Immature natural killer cell (primary cell): Measurements from ENCODE around the gene SYT7. TPM values are rescaled to one million over a fixed set of nuclear protein-coding genes. Genes with fewer than 3 reads are reported as not detected.

Experiments used
- DNase-seq, 3 donors: peaks; one replicate each; pipeline ENCODE4 v3.0.0; 2022; ENCODE audit warnings: mixed read lengths in 1 of 3
- H3K27ac Mint-ChIP-seq, 6 donors: one replicate each; pipeline ENCODE4 v1.8.0; 2020; ENCODE audit warnings: mixed read lengths in 6 of 6, mild to moderate bottlenecking in 5 of 6, inconsistent platforms in 4 of 6, moderate library complexity in 3 of 6
- H3K27me3 Mint-ChIP-seq, 3 donors: one replicate each; pipeline ENCODE4 v1.8.0; 2020 to 2021; ENCODE audit warnings: low read depth in 3 of 3, mild to moderate bottlenecking in 3 of 3, mixed read lengths in 3 of 3, moderate library complexity in 3 of 3, inconsistent platforms in 1 of 3
- H3K36me3 Mint-ChIP-seq, 3 donors: one replicate each; pipeline ENCODE4 v1.8.0; 2020; ENCODE audit warnings: mixed read lengths in 3 of 3, inconsistent platforms in 2 of 3, mild to moderate bottlenecking in 2 of 3
- H3K4me1 Mint-ChIP-seq, 2 donors: one replicate each; pipeline ENCODE4 v1.8.0; 2020; ENCODE audit warnings: inconsistent platforms in 2 of 2, mild to moderate bottlenecking in 2 of 2, mixed read lengths in 2 of 2, moderate library complexity in 1 of 2
- H3K4me3 Mint-ChIP-seq, 5 donors: one replicate each; pipeline ENCODE4 v1.8.0; 2020; ENCODE audit warnings: mild to moderate bottlenecking in 5 of 5, mixed read lengths in 5 of 5, inconsistent platforms in 3 of 5, moderate library complexity in 3 of 5
- H3K9me3 Mint-ChIP-seq, 6 donors: one replicate each; pipeline ENCODE4 v1.8.0; 2020; ENCODE audit warnings: mild to moderate bottlenecking in 6 of 6, mixed read lengths in 6 of 6, inconsistent platforms in 4 of 6, moderate library complexity in 3 of 6
- polyA plus RNA-seq, 3 donors: library from polyadenylated mRNA; unstranded; fragments of 300-500 nt; fragmentation: Illumina TruSeq; gene quantifications; one replicate each; pipeline ENCODE4 v1.2.3, GENCODE V29; 2021

The SYT7 gene
- polyA plus RNA-seq, 3 donors from 2014 or later = not detected

DNA sequence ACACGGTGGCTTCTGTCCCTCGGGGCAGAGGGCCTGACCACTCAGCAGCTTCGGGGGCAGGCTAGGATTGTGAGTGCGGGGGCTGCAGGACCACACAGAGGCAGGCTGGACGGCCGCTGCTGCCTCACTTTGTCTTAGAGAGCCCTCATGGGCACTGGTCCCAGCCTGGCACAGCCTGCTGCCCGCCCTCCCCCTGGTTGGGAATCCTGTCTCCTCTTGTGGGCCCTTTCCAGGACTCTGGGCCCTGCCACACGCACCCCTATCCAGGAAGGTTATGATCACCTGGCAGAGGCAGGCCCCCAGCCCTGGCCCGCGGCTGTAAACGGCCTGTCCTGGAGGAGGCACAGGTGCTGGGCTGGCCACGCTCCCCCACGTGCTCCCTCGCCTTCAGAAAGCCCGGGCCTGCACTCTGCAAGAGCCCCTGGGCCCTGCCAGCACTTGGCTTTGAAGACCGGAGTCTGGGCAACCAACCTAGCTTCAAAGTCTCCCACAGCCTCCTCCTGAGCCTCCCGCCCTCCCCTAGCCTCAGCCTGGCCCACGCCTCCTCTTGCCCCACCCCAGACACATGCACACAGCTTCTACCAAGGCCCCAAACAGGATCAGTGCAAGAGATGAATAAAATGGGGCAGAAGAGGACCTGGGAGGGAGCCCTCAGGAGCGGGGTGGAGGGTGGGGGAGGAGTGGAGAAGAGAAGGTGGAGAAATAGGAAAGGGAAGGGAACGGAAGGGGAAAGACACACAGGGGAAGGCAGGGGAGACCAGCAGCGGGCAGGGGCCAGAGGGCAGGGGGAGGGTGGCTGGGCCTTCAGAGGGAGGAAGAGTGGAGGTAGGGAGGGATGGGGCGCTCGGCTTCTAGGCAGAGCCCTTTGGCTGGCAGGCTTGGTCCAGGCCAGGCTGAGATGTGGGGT is 31.0 kb downstream of the SYT7 start:
- Mint-ChIP-seq H3K4me3 (no peak overlapping the region), H3K36me3 (no peaks in the 10 kb centered on the region), H3K27me3 (peaks cover 15 to 19% (median 17%) of the 10 kb centered on the region in 3 donors), H3K27ac (no peak overlapping the region), H3K4me1 (no peaks in the 10 kb centered on the region), H3K9me3 (no peaks in the 10 kb centered on the region)
- no peak for DNase-seq

- Mint-ChIP-seq H3K4me1 (no peaks in the 10 kb centered on the region), H3K27me3 (peaks cover 7 to 16% (median 15%) of the 10 kb centered on the region in 3 donors), H3K27ac (no peak overlapping the region), H3K36me3 (no peaks in the 10 kb centered on the region), H3K9me3 (no peaks in the 10 kb centered on the region), H3K4me3 (no peak overlapping the region)
- no peak for DNase-seq
Measured at GRCh38 chr11:61549177-61549576, 31.7 kb downstream of the SYT7 start.

DNA sequence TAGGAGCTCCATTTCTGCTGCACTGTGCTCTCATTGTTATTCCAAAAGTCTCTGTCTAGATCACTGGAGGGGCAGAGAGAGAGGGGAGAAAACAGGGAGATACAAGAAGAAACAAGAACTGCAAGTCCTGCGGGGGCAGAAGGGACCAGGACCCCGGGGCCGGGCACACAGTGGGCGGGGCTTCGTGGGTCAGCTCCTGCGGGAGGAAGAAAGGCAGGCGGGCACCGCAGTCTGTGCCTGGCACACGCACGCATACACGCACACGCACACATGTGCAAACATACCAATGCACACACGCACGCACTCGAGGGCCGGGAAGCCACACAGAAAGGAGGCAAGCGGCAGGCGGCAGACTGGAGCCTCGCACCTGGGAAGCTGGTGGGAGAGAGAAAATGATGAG is 33.6 kb downstream of the SYT7 start:
- no peaks in the 10 kb centered on the region for H3K4me1 Mint-ChIP-seq
- peaks cover 5 to 12% (median 8%) of the 10 kb centered on the region in 3 donors for H3K27me3 Mint-ChIP-seq
- no peaks in the 10 kb centered on the region for H3K9me3 Mint-ChIP-seq

DNA sequence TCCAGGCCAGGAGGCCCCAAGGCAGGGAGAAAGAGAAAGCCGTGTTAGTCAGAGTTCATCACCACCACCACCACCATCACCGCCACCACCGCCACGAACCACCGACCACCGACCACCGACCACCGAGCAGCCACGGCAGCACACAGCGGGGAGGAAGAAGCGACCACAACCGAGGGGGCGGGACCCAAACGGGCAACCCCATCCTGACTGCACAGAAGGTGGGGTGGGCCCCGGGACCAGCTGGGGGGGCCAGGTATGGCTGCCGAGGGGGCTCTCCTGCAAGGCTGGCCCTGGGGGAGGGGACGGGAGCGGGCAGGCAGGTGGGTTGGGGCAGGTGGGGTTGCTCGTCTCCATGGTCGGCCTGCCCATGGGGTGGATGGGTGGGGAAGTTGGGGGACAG is 34.2 kb downstream of the SYT7 start:
- Mint-ChIP-seq H3K4me3 (no peak overlapping the region), H3K9me3 (no peaks in the 10 kb centered on the region), H3K27me3 (peaks cover 5 to 10% (median 9%) of the 10 kb centered on the region in 3 donors), H3K4me1 (no peaks in the 10 kb centered on the region), H3K36me3 (no peaks in the 10 kb centered on the region), H3K27ac (no peak overlapping the region)
- DNase-seq = no peak

More for the DNA sequence above, 33.6 kb downstream of the SYT7 start:
- no peak for DNase-seq
- Mint-ChIP-seq H3K36me3 (no peaks in the 10 kb centered on the region), H3K4me3 (no peak overlapping the region), H3K27ac (no peak overlapping the region)

GRCh38 chr11:61545921-61546320 is 35.0 kb downstream of the SYT7 start:
- Mint-ChIP-seq H3K27ac (no peak overlapping the region), H3K9me3 (no peaks in the 10 kb centered on the region), H3K36me3 (no peaks in the 10 kb centered on the region), H3K27me3 (peaks cover 5 to 13% (median 12%) of the 10 kb centered on the region in 3 donors), H3K4me3 (no peak overlapping the region), H3K4me1 (no peaks in the 10 kb centered on the region)
- DNase-seq = no peak

- H3K27ac Mint-ChIP-seq = no peak overlapping the region
- H3K36me3 Mint-ChIP-seq = no peaks in the 10 kb centered on the region
- no peak for DNase-seq
- H3K4me1 Mint-ChIP-seq = no peaks in the 10 kb centered on the region
- no peak overlapping the region for H3K4me3 Mint-ChIP-seq
- peaks cover 5 to 13% (median 12%) of the 10 kb centered on the region in 3 donors for H3K27me3 Mint-ChIP-seq
- H3K9me3 Mint-ChIP-seq = no peaks in the 10 kb centered on the region
Measured at GRCh38 chr11:61545341-61545740, 35.5 kb downstream of the SYT7 start.

DNA sequence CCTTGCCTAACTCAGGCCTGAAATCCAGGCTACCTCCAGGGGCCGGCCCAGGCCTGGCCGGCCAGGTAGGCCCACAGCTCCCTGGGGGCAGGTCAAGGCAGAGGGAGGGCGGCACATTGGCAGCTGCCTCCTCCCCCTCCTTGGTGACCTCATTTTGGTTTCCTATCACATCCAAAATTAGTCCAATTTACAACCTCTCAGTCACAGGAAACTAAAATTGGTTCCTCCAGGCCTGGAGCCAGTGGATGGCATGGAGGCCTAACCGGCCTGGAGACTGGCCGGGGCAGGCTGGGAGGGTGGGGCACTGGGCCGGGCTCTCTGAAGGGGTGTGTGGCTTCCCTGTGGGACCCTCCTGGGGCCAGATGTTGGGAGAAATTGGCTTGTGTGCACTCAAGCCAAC is 36.4 kb downstream of the SYT7 start:
- Mint-ChIP-seq H3K4me1 (no peaks in the 10 kb centered on the region), H3K4me3 (no peak overlapping the region), H3K27me3 (peaks cover 5 to 13% (median 12%) of the 10 kb centered on the region in 3 donors), H3K36me3 (no peaks in the 10 kb centered on the region), H3K9me3 (peaks cover 0 to 1% (median 0%) of the 10 kb centered on the region in 6 donors), H3K27ac (no peak overlapping the region)
- DNase-seq = no peak

DNA sequence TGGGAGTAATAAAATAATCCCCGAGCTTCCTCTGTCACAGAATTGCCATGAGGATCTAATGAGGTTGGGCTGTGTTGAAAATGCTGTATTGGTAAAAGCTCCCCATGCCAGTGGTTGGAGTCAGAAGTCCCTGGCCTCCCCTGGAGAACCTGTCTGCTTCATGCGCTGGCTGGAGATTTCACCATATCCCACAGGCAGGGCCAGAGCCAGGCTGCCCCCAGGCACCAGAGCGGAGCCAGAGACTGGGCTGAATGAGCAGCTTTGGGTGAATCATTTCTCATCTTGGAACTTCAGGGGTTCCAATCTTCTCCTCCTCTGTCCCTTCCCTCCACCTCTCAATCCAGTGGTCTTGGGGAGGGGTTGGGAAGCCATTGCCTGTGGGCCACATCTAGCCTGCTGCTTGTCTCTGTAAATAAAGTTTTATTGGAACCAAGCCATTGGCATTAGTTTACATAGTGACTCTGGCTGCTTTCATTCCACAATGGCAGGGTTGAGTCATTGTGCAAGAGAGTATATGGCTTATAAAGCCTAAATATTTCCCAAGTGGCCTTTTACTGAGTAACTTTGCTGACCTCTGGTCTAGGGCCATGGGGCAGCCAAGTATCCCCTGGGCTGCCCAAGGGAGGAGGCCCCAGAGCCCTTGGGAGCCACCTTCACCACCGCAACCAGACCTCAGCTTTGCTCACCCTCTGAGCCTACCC is 37.1 kb downstream of the SYT7 start:
- H3K9me3 Mint-ChIP-seq = peaks cover 0 to 1% (median 0%) of the 10 kb centered on the region in 6 donors
- H3K36me3 Mint-ChIP-seq = no peaks in the 10 kb centered on the region
- DNase-seq = no peak
- H3K4me1 Mint-ChIP-seq = no peaks in the 10 kb centered on the region
- H3K27ac Mint-ChIP-seq = no peak overlapping the region
- peaks cover 5 to 13% (median 12%) of the 10 kb centered on the region in 3 donors for H3K27me3 Mint-ChIP-seq
- H3K4me3 Mint-ChIP-seq = no peak overlapping the region

GRCh38 chr11:61542705-61543104 is 38.2 kb downstream of the SYT7 start:
- no peak for DNase-seq
- no peaks in the 10 kb centered on the region for H3K4me1 Mint-ChIP-seq
- peaks cover 2 to 15% (median 13%) of the 10 kb centered on the region in 3 donors for H3K27me3 Mint-ChIP-seq
- H3K27ac Mint-ChIP-seq = no peak overlapping the region
- H3K4me3 Mint-ChIP-seq = no peak overlapping the region
- no peaks in the 10 kb centered on the region for H3K36me3 Mint-ChIP-seq
- peaks cover 0 to 1% (median 0%) of the 10 kb centered on the region in 6 donors for H3K9me3 Mint-ChIP-seq

DNA sequence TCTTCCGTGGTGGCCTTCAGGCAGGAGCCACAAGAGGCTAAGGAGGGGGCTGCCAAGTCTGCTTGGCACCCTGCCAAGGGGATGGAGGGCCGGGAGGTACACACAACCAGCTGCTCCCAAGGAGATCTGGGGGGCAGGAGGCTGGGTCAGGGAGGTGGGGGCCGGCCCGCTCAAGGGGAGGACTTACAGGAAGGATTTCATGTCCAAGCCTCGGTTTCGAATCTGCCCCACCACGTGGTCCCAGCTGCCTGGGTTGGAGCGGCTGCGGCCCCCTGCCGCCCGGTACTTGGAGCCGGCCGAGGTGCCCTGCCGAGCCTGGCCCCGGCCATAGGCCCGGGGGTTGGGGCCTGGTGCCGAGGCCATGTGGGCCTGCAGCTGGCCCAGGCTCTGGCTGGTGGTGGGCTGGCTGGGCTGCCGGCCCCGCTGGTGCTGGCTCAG is 38.8 kb downstream of the SYT7 start:
- Mint-ChIP-seq H3K36me3 (no peaks in the 10 kb centered on the region), H3K27me3 (peaks cover 2 to 15% (median 14%) of the 10 kb centered on the region in 3 donors), H3K4me1 (no peaks in the 10 kb centered on the region), H3K4me3 (no peak overlapping the region), H3K9me3 (peaks cover 0 to 1% (median 0%) of the 10 kb centered on the region in 6 donors), H3K27ac (no peak overlapping the region)
- DNase-seq = no peak

DNA sequence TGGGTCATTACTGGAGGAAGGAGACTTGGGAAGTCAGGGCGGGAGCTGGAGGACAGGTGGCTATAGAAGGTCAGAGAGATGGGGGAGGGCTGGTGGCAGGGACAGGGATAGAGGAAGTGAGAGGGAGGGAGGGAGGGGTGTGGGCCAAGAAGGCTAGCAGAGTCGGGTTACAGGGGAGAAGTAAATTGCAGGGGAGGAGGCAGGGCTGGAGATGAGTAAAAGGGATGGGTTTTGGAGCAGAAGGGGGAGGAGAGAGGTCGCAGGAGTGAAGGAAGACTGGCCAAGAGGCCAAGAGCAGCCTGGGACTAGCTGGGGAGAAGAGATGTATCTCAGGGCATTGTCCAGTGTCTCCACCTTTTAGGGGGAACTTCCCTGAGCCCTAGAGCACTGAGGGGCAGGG is 39.3 kb downstream of the SYT7 start:
- peaks cover 2 to 15% (median 14%) of the 10 kb centered on the region in 3 donors for H3K27me3 Mint-ChIP-seq
- no peaks in the 10 kb centered on the region for H3K36me3 Mint-ChIP-seq
- H3K4me3 Mint-ChIP-seq = no peak overlapping the region
- no peaks in the 10 kb centered on the region for H3K4me1 Mint-ChIP-seq
- H3K27ac Mint-ChIP-seq = no peak overlapping the region
- peaks cover 0 to 1% (median 0%) of the 10 kb centered on the region in 6 donors for H3K9me3 Mint-ChIP-seq
- no peak for DNase-seq

DNA sequence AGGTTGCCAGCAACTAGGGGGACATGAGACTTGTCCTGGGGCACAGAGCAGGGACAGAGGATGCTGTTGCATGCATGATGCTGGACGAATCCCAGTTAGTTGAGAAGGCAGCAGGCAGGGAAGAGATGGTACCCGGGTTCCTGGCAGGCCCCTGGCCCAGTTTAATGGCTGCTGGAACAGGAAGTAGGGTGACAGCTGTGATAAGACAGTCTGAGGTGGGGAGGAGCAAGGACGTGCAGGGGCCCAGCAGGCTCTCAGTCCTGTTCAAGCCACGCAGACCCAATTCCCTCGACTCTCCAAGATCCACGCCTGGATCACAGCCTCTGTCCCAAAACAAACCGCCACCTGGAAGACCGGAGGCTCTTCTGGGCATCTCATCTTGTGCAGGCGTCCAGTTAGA is 40.3 kb downstream of the SYT7 start:
- Mint-ChIP-seq H3K9me3 (peaks cover 0 to 1% (median 0%) of the 10 kb centered on the region in 6 donors), H3K27ac (no peak overlapping the region), H3K36me3 (no peaks in the 10 kb centered on the region), H3K4me1 (no peaks in the 10 kb centered on the region), H3K4me3 (no peak overlapping the region), H3K27me3 (peaks cover 5 to 15% (median 13%) of the 10 kb centered on the region in 3 donors)
- DNase-seq = no peak

DNA sequence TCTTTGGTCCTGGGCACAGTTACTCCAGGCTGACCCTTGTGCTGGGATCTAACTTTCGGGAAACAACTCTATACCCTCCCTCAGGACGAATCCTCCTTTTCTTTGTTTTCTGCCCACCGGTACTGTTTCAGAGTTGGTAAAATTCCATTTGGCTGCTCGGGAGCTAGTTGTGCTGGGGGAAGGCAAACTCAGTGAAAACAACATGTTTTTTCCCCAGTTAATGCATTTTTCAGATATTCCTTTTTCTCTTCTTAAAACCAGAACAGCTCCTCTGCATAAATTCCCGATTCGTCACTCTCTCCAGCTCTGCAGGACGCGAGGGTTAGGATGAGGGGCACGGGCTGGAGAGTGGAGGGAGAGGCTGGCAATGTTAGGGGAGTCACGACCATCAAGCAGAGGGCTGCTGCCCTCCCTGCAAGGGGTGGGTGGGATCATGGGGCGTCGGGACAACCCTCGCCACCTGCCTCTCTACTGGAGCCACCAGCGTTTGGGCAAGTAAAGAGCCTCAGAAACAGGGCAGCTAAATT is 41.0 kb downstream of the SYT7 start:
- Mint-ChIP-seq H3K36me3 (no peaks in the 10 kb centered on the region), H3K9me3 (peaks cover 0 to 1% (median 0%) of the 10 kb centered on the region in 6 donors), H3K4me1 (no peaks in the 10 kb centered on the region), H3K4me3 (no peak overlapping the region), H3K27ac (no peak overlapping the region), H3K27me3 (peaks cover 3 to 9% (median 8%) of the 10 kb centered on the region in 3 donors)
- DNase-seq = no peak

DNA sequence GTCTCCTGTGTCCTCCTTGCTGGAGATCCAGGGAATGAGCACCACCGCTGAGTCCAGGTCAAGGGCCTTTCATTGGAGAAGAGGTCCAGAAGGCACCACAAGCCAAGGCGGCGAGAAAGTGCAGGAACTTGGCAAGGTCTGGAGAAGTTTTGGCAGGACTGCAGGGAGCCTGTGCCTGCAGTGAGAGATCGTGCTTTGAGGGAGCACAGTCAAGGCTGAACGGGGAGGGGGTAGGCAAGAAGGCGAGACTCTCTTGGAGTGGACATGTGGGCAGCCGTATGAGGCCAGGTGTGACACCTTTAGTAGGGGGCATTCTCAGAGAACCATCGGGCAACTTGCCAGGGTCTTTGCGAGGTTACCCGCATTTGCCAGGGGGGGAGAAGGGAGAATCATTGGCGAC is 41.9 kb downstream of the SYT7 start:
- Mint-ChIP-seq H3K36me3 (no peaks in the 10 kb centered on the region), H3K27ac (no peak overlapping the region), H3K9me3 (peaks cover 0 to 1% (median 0%) of the 10 kb centered on the region in 6 donors), H3K27me3 (peaks cover 3 to 12% (median 6%) of the 10 kb centered on the region in 3 donors), H3K4me1 (no peaks in the 10 kb centered on the region), H3K4me3 (no peak overlapping the region)
- no peak for DNase-seq
